Smooth muscle cell of the umbilical artery (primary cell): ENCODE results near the gene PDZK1. TPM values are rescaled to one million over a fixed set of nuclear protein-coding genes. Genes with fewer than 3 reads are reported as not detected.

Experiments
- total RNA-seq: library from RNA; depleted of rRNA; stranded (reverse); fragments of >200 nt; gene quantifications from 2 replicates; pipeline ENCODE4 v1.2.3, GENCODE V29; 2014

The PDZK1 gene
- 0.28 and 0.30 TPM in 2 replicates for total RNA-seq

GRCh38 chr1:145707183-145707867, at the start of gene PDZK1:
TSS of gene PDZK1 (minus strand) at chr1:145707368. CDS start at chr1:145688021, 19,347 bp downstream.

GRCh38 chr1:145719230-145720079, 12.3 kb upstream of the PDZK1 start, which contains the start of gene CD160:
TSS of gene CD160 (plus strand) at chr1:145719499. CDS start at chr1:145728328, 8,829 bp downstream.

Other genes starting within 250 kb of the PDZK1 start
- 30.6 and 43.7 TPM in 2 replicates for gene GPR89A, start 99.4 kb downstream of the PDZK1 start, total RNA-seq
- gene CD160, start 12.1 kb upstream of the PDZK1 start, total RNA-seq: not detected in 2 replicates
- gene RNF115, start 116.7 kb upstream of the PDZK1 start, total RNA-seq: 9.8 and 11.3 TPM in 2 replicates
- 25.5 and 26.8 TPM in 2 replicates for gene POLR3C, start 116.8 kb upstream of the PDZK1 start, total RNA-seq
- gene NUDT17, start 138.3 kb upstream of the PDZK1 start, total RNA-seq: 2.4 and 2.7 TPM in 2 replicates
- gene PIAS3, start 151.7 kb upstream of the PDZK1 start, total RNA-seq: 7.4 and 17.6 TPM in 2 replicates
- gene ANKRD35, start 178.5 kb upstream of the PDZK1 start, total RNA-seq: 0.42 and 0.59 TPM in 2 replicates
- gene ITGA10, start 202.7 kb upstream of the PDZK1 start, total RNA-seq: 0.89 and 3.9 TPM in 2 replicates
- gene PEX11B, start 211.3 kb upstream of the PDZK1 start, total RNA-seq: 22.0 and 32.4 TPM in 2 replicates
- 119 and 129 TPM in 2 replicates for gene RBM8A, start 220.1 kb upstream of the PDZK1 start, total RNA-seq